ENCODE results near the gene CAMK2A. TPM values are rescaled to one million over a fixed set of nuclear protein-coding genes. Genes with fewer than 3 reads are reported as not detected.

CAMK2A gene
- total RNA-seq, 1 donor from 2014 or later, result not detected

- no peak overlapping the region for H3K4me3 ChIP-seq (ENCODE audit: low read depth, low read length)
- no peak for DNase-seq (ENCODE audit: low read depth)
- TF ChIP-seq CTCF (conservative IDR thresholded peaks at IDR 0.05; ENCODE audit: low read depth, low read length), result no peak
Observed at GRCh38 chr5:150190503-150190979, 99.0 kb downstream of the CAMK2A start.

GRCh38 chr5:150189728-150190502, 99.7 kb downstream of the CAMK2A start, which contains the start of gene SLC6A7:
Gene SLC6A7 (plus strand): TSS chr5:150190062. CDS start chr5:150190328, 266 bp downstream.
- DNase-seq (ENCODE audit: low read depth), result no peak
- no peak for TF ChIP-seq CTCF (conservative IDR thresholded peaks at IDR 0.05; ENCODE audit: low read depth, low read length)
- H3K4me3 ChIP-seq (ENCODE audit: low read depth, low read length), result no peak within 1 kb of the TSS

GRCh38 chr5:150189326-150189725, 100.2 kb downstream of the CAMK2A start:
- no peak for TF ChIP-seq CTCF (conservative IDR thresholded peaks at IDR 0.05; ENCODE audit: low read depth, low read length)
- no peak overlapping the region for H3K4me3 ChIP-seq (ENCODE audit: low read depth, low read length)
- DNase-seq (ENCODE audit: low read depth), result no peak

- TF ChIP-seq CTCF (conservative IDR thresholded peaks at IDR 0.05; ENCODE audit: low read depth, low read length), result no peak
- H3K4me3 ChIP-seq (ENCODE audit: low read depth, low read length), result no peak overlapping the region
- DNase-seq (ENCODE audit: low read depth), result no peak
Observed at GRCh38 chr5:150188146-150188842, 101.3 kb downstream of the CAMK2A start.

- DNase-seq (ENCODE audit: low read depth), result no peak
- no peak overlapping the region for H3K4me3 ChIP-seq (ENCODE audit: low read depth, low read length)
- no peak for TF ChIP-seq CTCF (conservative IDR thresholded peaks at IDR 0.05; ENCODE audit: low read depth, low read length)
Observed at GRCh38 chr5:150186897-150187296, 102.7 kb downstream of the CAMK2A start.

- DNase-seq (ENCODE audit: low read depth), result no peak
- no peak overlapping the region for H3K4me3 ChIP-seq (ENCODE audit: low read depth, low read length)
- no peak for TF ChIP-seq CTCF (conservative IDR thresholded peaks at IDR 0.05; ENCODE audit: low read depth, low read length)
Observed at GRCh38 chr5:150186137-150186536, 103.4 kb downstream of the CAMK2A start.

All from epithelial cell of proximal tubule (primary cell).